ENCODE data around the gene ZMIZ1. TPM values are rescaled to one million over a fixed set of nuclear protein-coding genes. Genes with fewer than 3 reads are reported as not detected.

The ZMIZ1 gene
- total RNA-seq, 1 donor from 2014 or later: 29.5 TPM

DNA sequence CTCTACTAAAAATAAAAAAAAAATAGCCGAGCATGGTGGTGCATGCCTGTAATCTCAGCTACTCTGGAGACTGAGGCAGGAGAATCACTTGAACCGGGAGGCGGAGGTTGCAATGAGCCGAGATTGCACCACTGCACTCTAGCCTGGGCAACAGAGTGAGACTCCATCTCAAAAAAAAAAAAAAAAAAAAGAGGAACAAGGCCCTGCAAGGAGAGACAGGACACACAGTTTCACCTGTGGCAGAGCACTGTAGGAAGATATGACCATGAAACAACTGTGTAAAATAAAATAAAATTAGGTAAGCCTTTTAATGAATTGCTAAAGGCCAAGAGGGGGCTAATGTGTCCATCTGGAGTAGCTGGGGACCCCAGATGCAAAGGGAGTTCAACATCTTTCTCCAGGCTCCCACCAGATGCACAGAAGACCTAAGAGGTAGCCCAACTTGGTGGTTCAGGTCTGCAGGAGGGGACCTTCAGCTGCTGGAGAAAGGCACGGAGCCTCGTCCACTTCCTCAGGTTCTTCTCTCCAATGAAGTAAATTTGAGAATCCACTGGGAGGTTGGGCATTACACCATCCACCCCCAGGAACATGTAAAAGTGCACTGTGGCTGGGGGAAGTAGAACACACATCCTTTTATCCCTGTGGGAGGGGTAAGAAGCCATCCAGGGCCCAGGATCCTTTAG, 291.2 kb downstream of the ZMIZ1 start:
- no peak for DNase-seq

DNA sequence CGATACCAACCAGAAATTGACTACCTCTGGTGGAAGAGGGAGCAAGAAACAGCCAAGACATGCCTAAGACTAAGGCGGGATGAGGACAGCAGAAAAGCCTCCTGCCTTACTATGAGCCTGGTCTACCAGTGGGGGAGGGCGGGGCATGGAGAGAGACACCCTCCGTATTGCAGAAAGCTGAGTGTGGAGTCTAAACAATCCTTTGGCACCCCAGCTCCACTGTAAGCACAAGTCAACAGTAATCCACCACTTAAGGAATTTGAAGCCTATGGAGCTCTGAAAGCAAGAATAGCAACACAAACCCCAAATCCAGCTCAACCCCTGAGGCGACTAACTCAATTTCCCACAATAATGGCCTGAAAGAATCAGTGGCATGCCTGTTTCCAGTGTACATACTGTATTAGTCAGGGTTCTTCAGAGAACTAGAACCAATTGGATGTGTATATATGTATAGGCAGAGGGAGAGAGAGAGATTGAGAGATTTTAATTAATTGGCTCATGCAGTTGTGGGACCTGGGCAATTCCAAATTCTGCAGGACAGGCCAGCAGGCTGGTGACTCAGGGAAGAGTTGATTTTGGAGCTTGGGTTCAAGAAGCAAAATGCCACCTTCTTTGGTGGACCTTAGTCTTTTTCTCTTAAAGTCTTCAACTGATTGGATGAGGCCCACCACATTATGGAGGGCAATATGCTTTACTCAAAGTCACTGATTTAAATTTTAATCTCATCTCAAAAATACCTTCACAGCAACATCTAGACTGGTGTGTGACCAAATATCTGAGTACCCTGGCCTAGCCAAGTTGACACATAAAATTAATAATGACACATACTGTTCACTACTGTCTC, 292.0 kb downstream of the ZMIZ1 start:
- no peak for DNase-seq

DNA sequence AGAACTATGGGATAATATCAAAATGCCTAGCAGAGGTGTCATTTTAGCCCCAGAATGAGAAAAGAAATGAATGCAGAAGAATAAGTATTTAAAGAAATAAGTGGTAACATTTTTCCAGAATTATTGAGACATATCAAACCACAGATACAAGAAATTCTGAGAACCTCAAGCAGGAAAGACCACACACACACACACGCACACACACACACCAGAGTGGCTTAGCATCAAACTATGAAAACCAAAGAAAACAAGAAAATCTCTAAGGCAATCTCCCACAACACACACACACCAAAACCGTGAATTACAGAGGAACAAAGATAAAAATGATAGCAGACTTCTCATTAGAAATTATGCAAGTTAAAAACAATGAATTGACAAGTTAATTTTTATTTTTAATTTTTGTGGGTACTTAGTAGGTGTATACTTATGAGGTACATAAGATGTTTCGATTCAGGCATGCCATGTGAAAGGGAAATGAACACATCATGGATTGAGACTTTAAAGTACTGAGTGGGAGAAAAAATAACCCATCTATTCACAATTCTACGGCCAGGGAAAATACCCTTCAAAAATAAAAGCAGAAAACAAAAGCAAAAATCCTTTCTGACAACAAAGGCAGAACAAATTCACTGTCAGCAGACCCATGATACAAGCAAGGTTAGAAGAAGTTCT, 293.1 kb downstream of the ZMIZ1 start:
- DNase-seq: no peak

All from occipital lobe (tissue), 2 donors.